Gastroesophageal sphincter (tissue), 3 donors: ENCODE measurements around the gene SESN2.

Experiments
- POLR2A ChIP-seq, 2 donors: fragments of 450-650 bp; IDR thresholded peaks; one replicate each; pipeline ENCODE4 v1.6.1; 2017; ENCODE audit warnings: antibody characterized with exemption in 2 of 2, mild to moderate bottlenecking in 2 of 2, moderate library complexity in 1 of 2
- TF ChIP-seq, protein P1 (sequence below), 4 experiments: fragments of 200-600 bp in 2 of 4; fragments of 450-650 bp in 2 of 4; sonication (generic) in 1 of 4; IDR thresholded peaks; one replicate each; pipeline ENCODE4 v1.5.1; 2017 to 2019; ENCODE audit warnings: antibody characterized with exemption in 4 of 4, mild to moderate bottlenecking in 2 of 4, moderate library complexity in 2 of 4

DNA sequence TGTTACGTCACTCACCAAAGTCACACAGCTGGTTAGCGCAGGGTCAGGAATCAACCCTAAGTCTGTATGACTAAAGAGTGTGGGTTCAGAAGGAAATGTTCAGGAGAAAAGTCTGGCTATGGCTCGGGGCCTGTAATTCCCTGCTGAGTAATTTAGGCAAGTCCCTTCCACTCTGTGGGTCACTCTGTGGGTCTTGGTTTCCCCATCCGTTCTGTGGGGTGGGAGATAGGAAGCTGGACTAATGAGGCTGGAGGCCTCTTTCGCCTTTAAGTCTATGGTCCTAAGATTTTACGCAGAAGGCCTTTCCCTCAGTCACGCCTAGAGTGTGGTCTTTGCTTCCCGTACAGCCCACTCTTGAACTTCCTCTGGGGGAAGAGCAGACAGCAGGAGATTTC lies 55.2 kb downstream of the SESN2 start:
- TF ChIP-seq, protein P1, sequence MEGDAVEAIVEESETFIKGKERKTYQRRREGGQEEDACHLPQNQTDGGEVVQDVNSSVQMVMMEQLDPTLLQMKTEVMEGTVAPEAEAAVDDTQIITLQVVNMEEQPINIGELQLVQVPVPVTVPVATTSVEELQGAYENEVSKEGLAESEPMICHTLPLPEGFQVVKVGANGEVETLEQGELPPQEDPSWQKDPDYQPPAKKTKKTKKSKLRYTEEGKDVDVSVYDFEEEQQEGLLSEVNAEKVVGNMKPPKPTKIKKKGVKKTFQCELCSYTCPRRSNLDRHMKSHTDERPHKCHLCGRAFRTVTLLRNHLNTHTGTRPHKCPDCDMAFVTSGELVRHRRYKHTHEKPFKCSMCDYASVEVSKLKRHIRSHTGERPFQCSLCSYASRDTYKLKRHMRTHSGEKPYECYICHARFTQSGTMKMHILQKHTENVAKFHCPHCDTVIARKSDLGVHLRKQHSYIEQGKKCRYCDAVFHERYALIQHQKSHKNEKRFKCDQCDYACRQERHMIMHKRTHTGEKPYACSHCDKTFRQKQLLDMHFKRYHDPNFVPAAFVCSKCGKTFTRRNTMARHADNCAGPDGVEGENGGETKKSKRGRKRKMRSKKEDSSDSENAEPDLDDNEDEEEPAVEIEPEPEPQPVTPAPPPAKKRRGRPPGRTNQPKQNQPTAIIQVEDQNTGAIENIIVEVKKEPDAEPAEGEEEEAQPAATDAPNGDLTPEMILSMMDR (IDR thresholded peaks at IDR 0.05) = no peak
- no peak for TF ChIP-seq POLR2A (IDR thresholded peaks at IDR 0.05)
